H1 (cell line): ENCODE data around the gene SMYD3. TPM values are rescaled to one million over a fixed set of nuclear protein-coding genes. Genes with fewer than 3 reads are reported as not detected.
A peak's percentile ranks its signal among the peaks of the same experiment; 100 is the strongest.

Source experiments
- CTCF ChIA-PET: fragments of 300-600 bp; sonication (Branson Sonifier 250); formaldehyde crosslinking; loops from one replicate; lab custom pipeline; 2021; ENCODE audit not compliant: partially characterized antibody; lab: Charles Lee
- POLR2A ChIA-PET: fragments of 300-600 bp; sonication (Branson Sonifier 250); formaldehyde crosslinking; loops from one replicate; lab custom pipeline; 2021; ENCODE audit warnings: inconsistent platforms; ENCODE audit not compliant: partially characterized antibody; lab: Charles Lee
- DNase-seq, 2 experiments: peaks; one replicate each; pipeline versions ENCODE4 v3.0.0 to v3.0.0-alpha.2; 2010 to 2022; ENCODE audit warnings: low spot score in 2 of 2, low read depth in 1 of 2, mixed read lengths in 1 of 2
- FAIRE-seq: peaks from 2 replicates; lab custom pipeline; 2011; peaks lifted over from hg19 to GRCh38; lab: Jason Lieb, UNC
- H2AFZ ChIP-seq: 2 replicates; pipeline ENCODE4 v1.8.1; 2012; ENCODE audit warnings: low read length, inconsistent platforms
- H2AK5ac ChIP-seq: 2 replicates; pipeline ENCODE4 v1.6.1; 2013; ENCODE audit warnings: low read depth, low read length
- H2BK120ac ChIP-seq: replicated peaks from 2 replicates; pipeline ENCODE3; 2013; ENCODE audit warnings: low read depth, low read length, inconsistent platforms
- H2BK12ac ChIP-seq: 2 replicates; pipeline ENCODE4 v1.6.1; 2013; ENCODE audit warnings: low read depth, low read length
- H2BK15ac ChIP-seq: 2 replicates; pipeline ENCODE4 v1.6.1; 2013; ENCODE audit warnings: low read length
- H2BK20ac ChIP-seq: 2 replicates; pipeline ENCODE4 v1.6.1; 2013; ENCODE audit warnings: low read length
- H2BK5ac ChIP-seq: 2 replicates; pipeline ENCODE4 v1.6.1; 2013; ENCODE audit warnings: low read depth, low read length
- H3K14ac ChIP-seq: 2 replicates; pipeline ENCODE4 v1.6.1; 2013; ENCODE audit warnings: inconsistent platforms; ENCODE audit not compliant: insufficient read length
- H3K18ac ChIP-seq: 2 replicates; pipeline ENCODE4 v1.6.1; 2013; ENCODE audit warnings: low read length; ENCODE audit errors: extremely low read depth
- H3K23ac ChIP-seq: 2 replicates; pipeline ENCODE4 v1.6.1; 2013; ENCODE audit warnings: inconsistent platforms; ENCODE audit not compliant: insufficient read length
- H3K23me2 ChIP-seq: 2 replicates; pipeline ENCODE4 v1.6.1; 2013; ENCODE audit warnings: low read depth, low read length
- H3K27ac ChIP-seq: 2 replicates; pipeline ENCODE4 v1.6.1; 2011; ENCODE audit warnings: low read depth, low read length, inconsistent platforms
- H3K27me3 ChIP-seq, 4 experiments: replicated peaks in 1 of 4; 1 replicate in 1 of 4; 2 replicates in 3 of 4; pipeline versions ENCODE4 v1.6.1 to v1.8.1; 2011 to 2013; ENCODE audit warnings: low read length in 3 of 4, mild to moderate bottlenecking in 3 of 4, inconsistent platforms in 2 of 4, mixed read lengths in 2 of 4, moderate library complexity in 1 of 4; ENCODE audit not compliant: control insufficient read depth in 3 of 4, insufficient read depth in 3 of 4; ENCODE audit errors: extremely low read depth in 1 of 4
- H3K36me3 ChIP-seq, 4 experiments: 2 replicates each; pipeline versions ENCODE4 v1.6.1 to v1.8.1; 2011 to 2013; ENCODE audit warnings: mild to moderate bottlenecking in 4 of 4, low read length in 3 of 4, moderate library complexity in 2 of 4, control low read depth in 1 of 4, inconsistent platforms in 1 of 4; ENCODE audit not compliant: insufficient read depth in 4 of 4, control insufficient read depth in 2 of 4
- H3K4ac ChIP-seq: replicated peaks from 2 replicates; pipeline ENCODE3; 2013; ENCODE audit warnings: low read length, low read depth, mixed read lengths, inconsistent platforms; ENCODE audit not compliant: insufficient read length
- H3K4me1 ChIP-seq, 4 experiments: replicated peaks in 1 of 4; 1 replicate in 1 of 4; 2 replicates in 3 of 4; pipeline versions ENCODE4 v1.6.1 to v1.8.1; 2011 to 2013; ENCODE audit warnings: low read length in 3 of 4, inconsistent platforms in 2 of 4, mixed read lengths in 1 of 4; ENCODE audit not compliant: insufficient read depth in 4 of 4, control insufficient read depth in 3 of 4
- H3K4me2 ChIP-seq, 2 experiments: 2 replicates each; pipeline versions ENCODE4 v1.6.1 to v1.8.1; 2011 to 2013; ENCODE audit warnings: low read depth in 2 of 2, low read length in 2 of 2, control low read depth in 1 of 2, inconsistent platforms in 1 of 2, mild to moderate bottlenecking in 1 of 2; ENCODE audit not compliant: insufficient read depth in 1 of 2
- H3K4me3 ChIP-seq, 4 experiments: fragments of 200-600, 300-600 bp in 1 of 4; sonication (generic), shearing (Covaris generic), sonication (Bioruptor Twin) in 1 of 4; 2 replicates each; pipeline versions ENCODE4 v1.5.1 to v1.8.1; 2011 to 2016; ENCODE audit warnings: low read length in 4 of 4, low read depth in 3 of 4, control low read depth in 2 of 4, inconsistent platforms in 2 of 4, mild to moderate bottlenecking in 2 of 4, mixed read lengths in 1 of 4, moderate library complexity in 1 of 4; ENCODE audit not compliant: insufficient read depth in 2 of 4; ENCODE audit errors: extremely low read depth in 1 of 4
- H3K56ac ChIP-seq: replicated peaks from 2 replicates; pipeline ENCODE3; 2013; ENCODE audit warnings: low read depth, mild to moderate bottlenecking, mixed read lengths, low read length, inconsistent platforms; ENCODE audit not compliant: insufficient read length
- H3K79me1 ChIP-seq: 2 replicates; pipeline ENCODE4 v1.6.1; 2013; ENCODE audit warnings: low read depth, low read length, control low read depth
- H3K79me2 ChIP-seq, 2 experiments: 2 replicates each; pipeline versions ENCODE4 v1.6.1 to v1.8.1; 2012 to 2013; ENCODE audit warnings: low read length in 2 of 2, mild to moderate bottlenecking in 2 of 2, inconsistent platforms in 1 of 2; ENCODE audit not compliant: insufficient read depth in 2 of 2, control insufficient read depth in 1 of 2
- H3K9ac ChIP-seq, 4 experiments: replicated peaks in 1 of 4; 1 replicate in 1 of 4; 2 replicates in 3 of 4; pipeline versions ENCODE4 v1.6.1 to v1.8.1; 2011 to 2013; ENCODE audit warnings: low read depth in 3 of 4, low read length in 3 of 4, control low read depth in 2 of 4, mild to moderate bottlenecking in 2 of 4, moderate library complexity in 2 of 4, inconsistent platforms in 1 of 4; ENCODE audit errors: extremely low read depth in 1 of 4
- H3K9me3 ChIP-seq, 2 experiments: 2 replicates each; pipeline versions ENCODE4 v1.6.1 to v1.8.1; 2012 to 2013; ENCODE audit warnings: mild to moderate bottlenecking in 2 of 2, moderate library complexity in 2 of 2, control low read depth in 1 of 2, inconsistent platforms in 1 of 2, low read depth in 1 of 2, low read length in 1 of 2, mixed read lengths in 1 of 2; ENCODE audit not compliant: insufficient read depth in 2 of 2
- H4K20me1 ChIP-seq, 2 experiments: replicated peaks in 1 of 2; 2 replicates each; pipeline versions ENCODE3 to v1.8.1; 2011 to 2013; ENCODE audit warnings: inconsistent platforms in 2 of 2, low read length in 2 of 2, mild to moderate bottlenecking in 1 of 2; ENCODE audit not compliant: insufficient read depth in 2 of 2, control insufficient read depth in 1 of 2
- H4K5ac ChIP-seq: 2 replicates; pipeline ENCODE4 v1.6.1; 2013; ENCODE audit warnings: low read length, low read depth, mixed read lengths, inconsistent platforms; ENCODE audit not compliant: insufficient read length
- H4K8ac ChIP-seq: 2 replicates; pipeline ENCODE4 v1.8.0; 2013; ENCODE audit warnings: mild to moderate bottlenecking, moderate library complexity, low read length, inconsistent platforms; ENCODE audit not compliant: insufficient read depth; ENCODE audit errors: extremely low read depth
- H4K91ac ChIP-seq: replicated peaks from 2 replicates; pipeline ENCODE3; 2013; ENCODE audit warnings: low read length, mixed read lengths, inconsistent platforms; ENCODE audit not compliant: insufficient read length
- WGBS, 2 experiments: shearing (Covaris generic) in 1 of 2; methylation state at CpG; one replicate each; pipeline versions ENCODE4 v1.1.6 to v1.1.7; 2013 to 2015; ENCODE audit warnings: low lambda C conversion rate in 2 of 2, mixed read lengths in 2 of 2, inconsistent platforms in 1 of 2, low coverage in 1 of 2, missing lambda C conversion rate in 1 of 2; ENCODE audit not compliant: insufficient replicate concordance in 2 of 2, insufficient coverage in 1 of 2, insufficient read length in 1 of 2; ENCODE audit errors: extremely low coverage in 1 of 2, missing lambda C conversion rate in 1 of 2; 5-methylcytosine and 5-hydroxymethylcytosine counted together
- polyA plus RNA-seq, 7 experiments: library from polyadenylated mRNA; depleted of rRNA in 3 of 7; stranded (reverse) in 5 of 7; unstranded in 2 of 7; fragments of >200 nt in 5 of 7; fragments of 200-250 nt in 2 of 7; gene quantifications; 1 replicate in 5 of 7; 2 replicates in 1 of 7; 4 replicates in 1 of 7; pipeline versions ENCODE4 v1.2.1 to v1.2.3, GENCODE V29; 2011 to 2013; ENCODE audit warnings: missing spikeins in 2 of 7, mixed read lengths in 2 of 7
- total RNA-seq: library from RNA; stranded (reverse); fragmentation: NEBNext Ultra II Directional; extraction: Animal tissue kit (Norgen Biotek cat#: 25700); gene quantifications from 2 replicates; pipeline ENCODE4 v1.2.1, GENCODE V29; 2021
- TF ChIP-seq, protein P1 (sequence below): IDR thresholded peaks from 2 replicates; pipeline ENCODE4 v1.6.1; 2012; ENCODE audit warnings: inconsistent platforms

The SMYD3 gene
- total and polyA plus RNA-seq, 2 of the 8 experiments (the other 6 are each of a cell fraction or from before 2014, with no cell fraction given), result 17.3 to 25.4 TPM

DNA sequence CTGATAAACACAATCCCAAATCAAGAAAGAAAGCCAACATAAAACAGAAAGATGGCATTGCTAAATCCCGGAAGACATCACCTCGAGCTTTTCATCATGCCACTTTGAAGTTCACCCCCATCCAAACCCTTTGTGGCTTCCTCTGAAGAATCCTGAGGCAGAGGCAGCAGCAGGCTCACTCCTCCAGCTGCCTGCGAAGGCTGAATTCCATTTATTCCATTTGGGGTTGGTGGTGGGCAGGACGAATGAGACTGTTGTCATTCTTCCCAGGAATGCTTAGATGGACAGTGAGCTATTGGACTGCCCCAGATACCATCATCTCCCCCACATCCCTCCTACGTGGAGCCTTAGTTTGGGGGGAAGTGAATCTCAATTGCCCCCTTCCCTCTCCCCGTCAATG lies 437.5 kb downstream of the SMYD3 start:
- Histone ChIP-seq H3K23ac (no peak overlapping the region), H3K4me3 (no peak overlapping the region), H3K79me2 (no peaks in the 10 kb centered on the region), H3K4me1 (peaks cover 4 to 17% (median 11%) of the 10 kb centered on the region in 4 experiments; a peak in 6 of 7 replicates), H3K18ac (no peak overlapping the region), H4K91ac (no peak overlapping the region), H2AFZ (no peak overlapping the region), H3K79me1 (no peaks in the 10 kb centered on the region), H2AK5ac (0 out of 2 replicates have a peak overlapping the region, but pooled peaks have one; percentile 17), H3K9me3 (no peaks in the 10 kb centered on the region), H3K23me2 (no peaks in the 10 kb centered on the region), H2BK12ac (0 out of 2 replicates have a peak overlapping the region, but pooled peaks have one; percentile 6), H3K4ac (no peak overlapping the region), H4K20me1 (no peaks in the 10 kb centered on the region), H2BK15ac (no peak overlapping the region; the same call in 1 of the 2 replicates), H3K14ac (no peak overlapping the region), H3K36me3 (no peaks in the 10 kb centered on the region), H4K5ac (no peak overlapping the region), H4K8ac (no peak overlapping the region), H3K9ac (no peak overlapping the region), H2BK5ac (no peak overlapping the region), H3K4me2 (no peak overlapping the region), H3K27me3 (no peaks in the 10 kb centered on the region; a peak in 2 of 7 replicates), H3K56ac (no peak overlapping the region), H2BK20ac (no peak overlapping the region; the same call in 1 of the 2 replicates), H2BK120ac (no peak overlapping the region), H3K27ac (no peak overlapping the region)
- 88% methylated on average over 6 of the region's 6 CpGs; no CpG with 5 or more reads in 1 of the 2 experiments for WGBS, 2 experiments
- POLR2A ChIA-PET, result no interaction called here
- TF ChIP-seq, protein P1, sequence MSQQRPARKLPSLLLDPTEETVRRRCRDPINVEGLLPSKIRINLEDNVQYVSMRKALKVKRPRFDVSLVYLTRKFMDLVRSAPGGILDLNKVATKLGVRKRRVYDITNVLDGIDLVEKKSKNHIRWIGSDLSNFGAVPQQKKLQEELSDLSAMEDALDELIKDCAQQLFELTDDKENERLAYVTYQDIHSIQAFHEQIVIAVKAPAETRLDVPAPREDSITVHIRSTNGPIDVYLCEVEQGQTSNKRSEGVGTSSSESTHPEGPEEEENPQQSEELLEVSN, result no peak
- FAIRE-seq (no peak), DNase-seq (no peak)
- CTCF ChIA-PET, result interaction anchor here (1.2 kb wide), 1 partner anchor 41 kb away, joined by 3 read pairs; no protein-coding TSS in a partner anchor
